ENCODE measurements around the gene ADCY7. TPM values are rescaled to one million over a fixed set of nuclear protein-coding genes. Genes with fewer than 3 reads are reported as not detected.

Gene ADCY7
- total RNA-seq, 1 experiment from 2014 or later = 34.2 TPM

DNA sequence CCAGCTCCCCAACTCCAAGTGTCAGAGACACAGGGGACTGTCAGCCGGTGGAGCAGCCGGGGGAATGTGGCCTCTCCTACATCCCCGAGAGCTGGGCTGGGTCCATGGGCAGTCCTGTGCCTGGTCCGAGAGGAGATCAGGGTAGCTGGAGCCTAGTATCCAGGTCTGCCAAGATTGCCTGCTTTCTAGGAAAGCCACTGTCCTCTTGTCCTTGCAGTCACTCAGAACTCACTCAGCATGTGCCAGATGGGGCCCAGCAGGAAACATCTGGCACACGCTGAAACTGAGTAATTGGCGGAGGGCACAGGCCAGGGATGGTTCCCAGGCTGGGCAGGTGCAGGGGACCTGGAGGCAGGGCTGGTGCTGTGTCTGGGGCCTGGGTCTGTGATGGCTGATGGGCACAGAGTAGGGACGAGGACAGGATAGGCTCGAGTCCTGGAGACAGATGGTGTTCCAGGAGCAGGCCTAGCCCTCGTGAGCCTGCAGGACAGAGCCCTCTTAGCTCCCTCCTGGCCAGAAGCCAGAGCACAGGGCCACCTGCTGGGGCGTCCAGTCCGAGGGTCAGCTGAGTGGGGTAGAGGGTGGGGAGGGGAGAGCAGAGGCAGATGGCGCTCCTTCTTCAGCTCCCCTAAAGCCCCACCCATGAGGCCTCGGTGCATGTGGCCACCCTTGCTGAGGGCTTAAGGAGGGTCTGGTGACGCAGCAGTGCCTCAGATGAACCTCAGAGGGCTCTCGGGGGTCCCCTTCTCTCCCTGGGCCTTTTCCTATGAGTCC lies 31.1 kb downstream of the ADCY7 start:
- no peaks in the 10 kb centered on the region for H3K27me3 ChIP-seq (ENCODE audit: insufficient read depth, low read length)
- ATAC-seq (no peak), DNase-seq (ENCODE audit: low read depth, low spot score) (no peak)
- no peaks in the 10 kb centered on the region for H3K9me2 ChIP-seq (ENCODE audit: insufficient read depth)
- H3K4me3 ChIP-seq (replicated peaks in 1 of 2; ENCODE audit: low read depth in 1 of 2, low read length in 2 of 2) = no peak overlapping the region
- ChIA-PET POLR2A (no interaction called here), CTCF (no interaction called here), RAD21 (ENCODE audit: low non-redundant PET in 1 of 2, low total read pairs in 2 of 2, uncharacterized antibody in 2 of 2, unreplicated experiment in 2 of 2) (no interaction called here)
- no peaks in the 10 kb centered on the region for H4K20me1 ChIP-seq (ENCODE audit: insufficient read depth)
- H3K27ac ChIP-seq (ENCODE audit: low read depth, low read length) = no peak overlapping the region
- H3K9ac ChIP-seq (ENCODE audit: low read length) = no peak overlapping the region
- H3K36me3 ChIP-seq (ENCODE audit: control insufficient read depth in 1 of 2, insufficient read depth in 2 of 2, low read length in 2 of 2) = no peaks in the 10 kb centered on the region
- no peaks in the 10 kb centered on the region for H3K4me1 ChIP-seq (ENCODE audit: control insufficient read depth in 1 of 2, insufficient read depth in 2 of 2, low read length in 2 of 2)
- no peak overlapping the region for H3K4me2 ChIP-seq (ENCODE audit: low read length)
- intact Hi-C loops (cut with micrococcal nuclease) = no loop called here
- no TSS peak for BruUV-seq (replicated peaks)
- H3K79me2 ChIP-seq (ENCODE audit: insufficient read depth, low read length) = no peaks in the 10 kb centered on the region
- H2AFZ ChIP-seq (ENCODE audit: low read depth, low read length, poor library complexity, severe bottlenecking) = no peak overlapping the region
- TF ChIP-seq SP1 (IDR thresholded peaks at IDR 0.05; ENCODE audit: low read depth) = no peak
- TF ChIP-seq JUND (IDR thresholded peaks at IDR 0.05) = no peak
- no peak for TF ChIP-seq ZNF274 (IDR thresholded peaks at IDR 0.05; ENCODE audit: low read depth, low read length)
- TF ChIP-seq TCF7L2 (IDR thresholded peaks at IDR 0.05; ENCODE audit: borderline replicate concordance, extremely low read depth, insufficient read depth, insufficient read length) = no peak
- H3K9me3 ChIP-seq (ENCODE audit: control insufficient read depth in 1 of 2, insufficient read depth in 1 of 2, low read depth in 1 of 2, low read length in 2 of 2) = no peaks in the 10 kb centered on the region

DNA sequence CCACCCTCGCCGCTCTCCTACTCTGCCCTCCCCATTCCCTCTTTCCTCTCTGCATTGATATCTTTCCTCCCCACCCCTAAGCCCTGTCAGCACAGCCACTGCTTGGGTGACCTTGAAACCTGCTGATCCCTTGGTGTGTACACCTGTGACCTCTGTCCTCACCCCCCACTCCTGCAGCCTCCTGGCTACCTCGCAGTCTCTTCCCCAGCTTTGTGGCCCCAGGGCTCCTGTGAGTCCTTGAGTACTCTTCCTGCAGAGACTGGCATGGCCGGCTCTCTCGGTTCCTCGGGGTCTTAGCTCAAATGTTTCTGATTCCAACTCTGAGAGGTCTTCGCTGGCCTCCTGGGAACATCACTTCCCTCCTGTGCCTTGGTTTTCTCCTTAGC lies 31.7 kb downstream of the ADCY7 start:
- Histone ChIP-seq H2AFZ (ENCODE audit: low read depth, low read length, poor library complexity, severe bottlenecking) (no peak overlapping the region), H3K4me3 (replicated peaks in 1 of 2; ENCODE audit: low read depth in 1 of 2, low read length in 2 of 2) (no peak overlapping the region), H3K4me2 (ENCODE audit: low read length) (no peak overlapping the region), H3K4me1 (ENCODE audit: control insufficient read depth in 1 of 2, insufficient read depth in 2 of 2, low read length in 2 of 2) (no peaks in the 10 kb centered on the region), H3K9me2 (ENCODE audit: insufficient read depth) (no peaks in the 10 kb centered on the region), H3K79me2 (ENCODE audit: insufficient read depth, low read length) (no peaks in the 10 kb centered on the region), H3K36me3 (ENCODE audit: control insufficient read depth in 1 of 2, insufficient read depth in 2 of 2, low read length in 2 of 2) (no peaks in the 10 kb centered on the region), H4K20me1 (ENCODE audit: insufficient read depth) (no peaks in the 10 kb centered on the region), H3K27ac (ENCODE audit: low read depth, low read length) (no peak overlapping the region), H3K27me3 (ENCODE audit: insufficient read depth, low read length) (no peaks in the 10 kb centered on the region), H3K9ac (ENCODE audit: low read length) (no peak overlapping the region), H3K9me3 (ENCODE audit: control insufficient read depth in 1 of 2, insufficient read depth in 1 of 2, low read depth in 1 of 2, low read length in 2 of 2) (no peaks in the 10 kb centered on the region)
- no TSS peak for BruUV-seq (replicated peaks)
- CTCF ChIA-PET = no interaction called here
- DNase-seq (ENCODE audit: low read depth, low spot score) = no peak
- RAD21 ChIA-PET (ENCODE audit: low non-redundant PET in 1 of 2, low total read pairs in 2 of 2, uncharacterized antibody in 2 of 2, unreplicated experiment in 2 of 2) = no interaction called here
- intact Hi-C loops (cut with micrococcal nuclease) = no loop called here
- ATAC-seq = no peak
- TF ChIP-seq TCF7L2 (IDR thresholded peaks at IDR 0.05; ENCODE audit: borderline replicate concordance, extremely low read depth, insufficient read depth, insufficient read length) (no peak), POLR2A (IDR thresholded peaks at IDR 0.05; ENCODE audit: borderline replicate concordance, extremely low read depth, insufficient read depth, insufficient read length) (no peak), SP1 (IDR thresholded peaks at IDR 0.05; ENCODE audit: low read depth) (no peak), ZFX (IDR thresholded peaks at IDR 0.05) (no peak), CBX3 (IDR thresholded peaks at IDR 0.05; ENCODE audit: low read depth) (no peak), ATF3 (IDR thresholded peaks at IDR 0.05) (no peak), CEBPB (IDR thresholded peaks at IDR 0.05; ENCODE audit: low read depth) (no peak), FOSL1 (IDR thresholded peaks at IDR 0.05; ENCODE audit: low read depth) (no peak), POLR2AphosphoS5 (IDR thresholded peaks at IDR 0.05; ENCODE audit: low read depth, low read length) (no peak), ZNF274 (IDR thresholded peaks at IDR 0.05; ENCODE audit: low read depth, low read length) (no peak), EZH2 (IDR thresholded peaks at IDR 0.05) (no peak)
- TF ChIP-seq, protein P1, sequence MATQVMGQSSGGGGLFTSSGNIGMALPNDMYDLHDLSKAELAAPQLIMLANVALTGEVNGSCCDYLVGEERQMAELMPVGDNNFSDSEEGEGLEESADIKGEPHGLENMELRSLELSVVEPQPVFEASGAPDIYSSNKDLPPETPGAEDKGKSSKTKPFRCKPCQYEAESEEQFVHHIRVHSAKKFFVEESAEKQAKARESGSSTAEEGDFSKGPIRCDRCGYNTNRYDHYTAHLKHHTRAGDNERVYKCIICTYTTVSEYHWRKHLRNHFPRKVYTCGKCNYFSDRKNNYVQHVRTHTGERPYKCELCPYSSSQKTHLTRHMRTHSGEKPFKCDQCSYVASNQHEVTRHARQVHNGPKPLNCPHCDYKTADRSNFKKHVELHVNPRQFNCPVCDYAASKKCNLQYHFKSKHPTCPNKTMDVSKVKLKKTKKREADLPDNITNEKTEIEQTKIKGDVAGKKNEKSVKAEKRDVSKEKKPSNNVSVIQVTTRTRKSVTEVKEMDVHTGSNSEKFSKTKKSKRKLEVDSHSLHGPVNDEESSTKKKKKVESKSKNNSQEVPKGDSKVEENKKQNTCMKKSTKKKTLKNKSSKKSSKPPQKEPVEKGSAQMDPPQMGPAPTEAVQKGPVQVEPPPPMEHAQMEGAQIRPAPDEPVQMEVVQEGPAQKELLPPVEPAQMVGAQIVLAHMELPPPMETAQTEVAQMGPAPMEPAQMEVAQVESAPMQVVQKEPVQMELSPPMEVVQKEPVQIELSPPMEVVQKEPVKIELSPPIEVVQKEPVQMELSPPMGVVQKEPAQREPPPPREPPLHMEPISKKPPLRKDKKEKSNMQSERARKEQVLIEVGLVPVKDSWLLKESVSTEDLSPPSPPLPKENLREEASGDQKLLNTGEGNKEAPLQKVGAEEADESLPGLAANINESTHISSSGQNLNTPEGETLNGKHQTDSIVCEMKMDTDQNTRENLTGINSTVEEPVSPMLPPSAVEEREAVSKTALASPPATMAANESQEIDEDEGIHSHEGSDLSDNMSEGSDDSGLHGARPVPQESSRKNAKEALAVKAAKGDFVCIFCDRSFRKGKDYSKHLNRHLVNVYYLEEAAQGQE (IDR thresholded peaks at IDR 0.05; ENCODE audit: low read depth) = no peak
- POLR2A ChIA-PET = no interaction called here
